Gastrocnemius medialis (tissue), 4 donors: ENCODE measurements around the gene NPY4R.
"Not testable (repeated sequence)": the region's sequence is repeated elsewhere in the genome, so short reads cannot be mapped to it uniquely, and the experiment has no call there.

Experiments used
- POLR2A ChIP-seq, 2 donors: fragments of 450-650 bp; IDR thresholded peaks; one replicate each; pipeline ENCODE4 v1.6.1; 2017; ENCODE audit warnings: antibody characterized with exemption in 2 of 2, mild to moderate bottlenecking in 2 of 2, moderate library complexity in 2 of 2
- TF ChIP-seq, protein P1 (sequence below), 5 experiments: fragments of 450-650 bp in 3 of 5; fragments of 200-600 bp in 2 of 5; sonication (generic) in 2 of 5; IDR thresholded peaks in 4 of 5; conservative IDR thresholded peaks in 1 of 5; 1 replicate in 4 of 5; 2 replicates in 1 of 5; pipeline ENCODE4 v1.5.1; 2016 to 2019; ENCODE audit warnings: antibody characterized with exemption in 5 of 5, mild to moderate bottlenecking in 3 of 5, moderate library complexity in 3 of 5

- TF ChIP-seq, protein P1, sequence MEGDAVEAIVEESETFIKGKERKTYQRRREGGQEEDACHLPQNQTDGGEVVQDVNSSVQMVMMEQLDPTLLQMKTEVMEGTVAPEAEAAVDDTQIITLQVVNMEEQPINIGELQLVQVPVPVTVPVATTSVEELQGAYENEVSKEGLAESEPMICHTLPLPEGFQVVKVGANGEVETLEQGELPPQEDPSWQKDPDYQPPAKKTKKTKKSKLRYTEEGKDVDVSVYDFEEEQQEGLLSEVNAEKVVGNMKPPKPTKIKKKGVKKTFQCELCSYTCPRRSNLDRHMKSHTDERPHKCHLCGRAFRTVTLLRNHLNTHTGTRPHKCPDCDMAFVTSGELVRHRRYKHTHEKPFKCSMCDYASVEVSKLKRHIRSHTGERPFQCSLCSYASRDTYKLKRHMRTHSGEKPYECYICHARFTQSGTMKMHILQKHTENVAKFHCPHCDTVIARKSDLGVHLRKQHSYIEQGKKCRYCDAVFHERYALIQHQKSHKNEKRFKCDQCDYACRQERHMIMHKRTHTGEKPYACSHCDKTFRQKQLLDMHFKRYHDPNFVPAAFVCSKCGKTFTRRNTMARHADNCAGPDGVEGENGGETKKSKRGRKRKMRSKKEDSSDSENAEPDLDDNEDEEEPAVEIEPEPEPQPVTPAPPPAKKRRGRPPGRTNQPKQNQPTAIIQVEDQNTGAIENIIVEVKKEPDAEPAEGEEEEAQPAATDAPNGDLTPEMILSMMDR (IDR thresholded peaks at IDR 0.05 in 4 of 5, conservative IDR thresholded peaks at IDR 0.05 in 1 of 5) = not testable (repeated sequence)
- not testable (repeated sequence) for TF ChIP-seq POLR2A (IDR thresholded peaks at IDR 0.05)
These were observed 6.2 kb downstream of the NPY4R start for GRCh38 chr10:46459579-46459978.
